ENCODE measurements around the gene KHNYN.

- TF ChIP-seq POLR2A (IDR thresholded peaks at IDR 0.05) (no peak), CTCF (IDR thresholded peaks at IDR 0.05) (no peak)
Measured at GRCh38 chr14:24394275-24394674, 35.5 kb upstream of the KHNYN start.
